Gastroesophageal sphincter (tissue), 3 donors: ENCODE data around the gene SUSD2.

Experiments used
- EP300 ChIP-seq: sonication (generic); formaldehyde crosslinking; IDR thresholded peaks from one replicate; pipeline ENCODE4 v1.6.1; 2017; ENCODE audit warnings: antibody characterized with exemption, mild to moderate bottlenecking
- POLR2A ChIP-seq, 2 donors: fragments of 450-650 bp; IDR thresholded peaks; one replicate each; pipeline ENCODE4 v1.6.1; 2017; ENCODE audit warnings: antibody characterized with exemption in 2 of 2, mild to moderate bottlenecking in 2 of 2, moderate library complexity in 1 of 2
- POLR2AphosphoS5 ChIP-seq: sonication (generic); formaldehyde crosslinking; IDR thresholded peaks from one replicate; pipeline ENCODE4 v1.6.1; 2017; ENCODE audit warnings: antibody characterized with exemption
- TF ChIP-seq, protein P1 (sequence below), 4 experiments: fragments of 200-600 bp in 2 of 4; fragments of 450-650 bp in 2 of 4; sonication (generic) in 1 of 4; IDR thresholded peaks; one replicate each; pipeline ENCODE4 v1.5.1; 2017 to 2019; ENCODE audit warnings: antibody characterized with exemption in 4 of 4, mild to moderate bottlenecking in 2 of 4, moderate library complexity in 2 of 4

DNA sequence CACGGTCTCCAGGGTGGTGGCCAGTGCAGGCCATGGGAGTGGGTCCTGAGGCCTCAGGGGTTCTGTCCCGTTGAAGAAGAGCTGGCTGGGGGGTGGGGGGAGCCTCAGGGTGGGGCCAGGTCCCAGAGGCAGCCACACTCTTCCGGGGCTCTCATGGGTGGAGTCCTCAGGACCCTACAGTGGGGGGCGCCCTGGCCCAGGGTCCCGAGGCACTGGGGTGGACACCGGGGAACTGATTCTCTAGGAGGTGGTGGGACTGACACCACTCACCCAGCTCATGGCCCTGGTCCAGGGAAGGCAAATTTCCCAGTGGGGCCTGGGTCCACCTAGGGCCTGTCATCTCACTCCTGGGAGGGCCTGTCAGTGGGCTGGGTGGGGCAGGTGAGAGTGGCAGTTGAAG, 50.8 kb downstream of the SUSD2 start:
- TF ChIP-seq, protein P1, sequence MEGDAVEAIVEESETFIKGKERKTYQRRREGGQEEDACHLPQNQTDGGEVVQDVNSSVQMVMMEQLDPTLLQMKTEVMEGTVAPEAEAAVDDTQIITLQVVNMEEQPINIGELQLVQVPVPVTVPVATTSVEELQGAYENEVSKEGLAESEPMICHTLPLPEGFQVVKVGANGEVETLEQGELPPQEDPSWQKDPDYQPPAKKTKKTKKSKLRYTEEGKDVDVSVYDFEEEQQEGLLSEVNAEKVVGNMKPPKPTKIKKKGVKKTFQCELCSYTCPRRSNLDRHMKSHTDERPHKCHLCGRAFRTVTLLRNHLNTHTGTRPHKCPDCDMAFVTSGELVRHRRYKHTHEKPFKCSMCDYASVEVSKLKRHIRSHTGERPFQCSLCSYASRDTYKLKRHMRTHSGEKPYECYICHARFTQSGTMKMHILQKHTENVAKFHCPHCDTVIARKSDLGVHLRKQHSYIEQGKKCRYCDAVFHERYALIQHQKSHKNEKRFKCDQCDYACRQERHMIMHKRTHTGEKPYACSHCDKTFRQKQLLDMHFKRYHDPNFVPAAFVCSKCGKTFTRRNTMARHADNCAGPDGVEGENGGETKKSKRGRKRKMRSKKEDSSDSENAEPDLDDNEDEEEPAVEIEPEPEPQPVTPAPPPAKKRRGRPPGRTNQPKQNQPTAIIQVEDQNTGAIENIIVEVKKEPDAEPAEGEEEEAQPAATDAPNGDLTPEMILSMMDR (IDR thresholded peaks at IDR 0.05), result no peak
- TF ChIP-seq POLR2AphosphoS5, result no peak
- TF ChIP-seq EP300, result no peak
- no peak for TF ChIP-seq POLR2A (IDR thresholded peaks at IDR 0.05)
